K562 (cell line): Measurements from ENCODE around the gene COASY. TPM values are rescaled to one million over a fixed set of nuclear protein-coding genes. Genes with fewer than 3 reads are reported as not detected.
A peak's percentile ranks its signal among the peaks of the same experiment; 100 is the strongest.

Experiments used
- ATF7 ChIP-seq: fragments of 450-650 bp; IDR thresholded peaks from 2 replicates; pipeline ENCODE4 v1.7.1; 2014; ENCODE audit warnings: mild to moderate bottlenecking, moderate library complexity
- BCL6 ChIP-seq: fragments of 250-450 bp; sonication (Bioruptor Pico); IDR thresholded peaks from 2 replicates; pipeline ENCODE4 v1.4.0; 2020
- CBX3 ChIP-seq, 2 experiments: IDR thresholded peaks; 1 replicate in 1 of 2; 2 replicates in 1 of 2; pipeline ENCODE4 v1.6.1; 2012; ENCODE audit warnings: inconsistent platforms in 2 of 2, low read length in 2 of 2, borderline replicate concordance in 1 of 2, control low read depth in 1 of 2
- CREB1 ChIP-seq, 2 experiments: sonication (generic) in 1 of 2; formaldehyde crosslinking in 1 of 2; IDR thresholded peaks; 2 replicates each; pipeline versions ENCODE4 v1.6.1 to v1.8.0; 2012 to 2022; ENCODE audit warnings: inconsistent platforms in 1 of 2, mild to moderate bottlenecking in 1 of 2, missing genetic modification reagents in 1 of 2, moderate library complexity in 1 of 2
- CREBBP ChIP-seq: IDR thresholded peaks from one replicate; pipeline ENCODE4 v1.6.1; 2012; ENCODE audit warnings: low read depth, mild to moderate bottlenecking, control low read depth, inconsistent platforms, low read length
- FOXP1 ChIP-seq: sonication (generic); formaldehyde crosslinking; IDR thresholded peaks from 2 replicates; pipeline ENCODE4 v1.8.0; 2022; ENCODE audit warnings: mild to moderate bottlenecking, missing genetic modification reagents
- HDAC6 ChIP-seq: IDR thresholded peaks from 2 replicates; pipeline ENCODE4 v1.6.1; 2012; ENCODE audit warnings: low read depth, mild to moderate bottlenecking, control low read depth, inconsistent platforms, low read length, moderate library complexity
- HDAC8 ChIP-seq: fragments of 450-650 bp; IDR thresholded peaks from 2 replicates; pipeline ENCODE4 v1.6.1; 2016; ENCODE audit warnings: mild to moderate bottlenecking, missing genetic modification characterization, moderate library complexity, missing compliant biosample characterization
- MCM7 ChIP-seq, 2 experiments: fragments of 450-650 bp; IDR thresholded peaks; 2 replicates each; pipeline ENCODE4 v1.6.1; 2016 to 2018
- POLR2A ChIP-seq: fragments of 450-650 bp; conservative IDR thresholded peaks from 2 replicates; pipeline ENCODE4 v1.6.1; 2016
- TCFL5 ChIP-seq: fragments of 250-450 bp; sonication (Bioruptor Pico); conservative IDR thresholded peaks from 2 replicates; pipeline ENCODE4 v1.6.1; 2021; ENCODE audit warnings: mild to moderate bottlenecking, moderate library complexity, matching md5 sums
- ZNF324 ChIP-seq: fragments of 250-450 bp; sonication (Bioruptor Pico); IDR thresholded peaks from 2 replicates; pipeline ENCODE4 v1.4.0; 2020; ENCODE audit warnings: mild to moderate bottlenecking
- ZNF699 ChIP-seq: fragments of 250-450 bp; sonication (Bioruptor Pico); IDR thresholded peaks from 2 replicates; pipeline ENCODE4 v1.8.0; 2021; ENCODE audit warnings: mild to moderate bottlenecking, moderate library complexity; ENCODE audit not compliant: insufficient replicate concordance
- polyA plus RNA-seq, 8 experiments: library from polyadenylated mRNA; depleted of rRNA in 4 of 8; stranded (reverse) in 5 of 8; unstranded in 3 of 8; fragments of >200 nt; fragmentation: Nextera tagmentation in 2 of 8; fragmentation: Illumina TruSeq in 1 of 8; extraction: Ambion mirVana in 2 of 8; extraction: Trizol in 1 of 8; gene quantifications; 2 replicates each; pipeline versions ENCODE4 v1.2.1 to v1.2.3, GENCODE V29; 2011 to 2014; ENCODE audit warnings: inconsistent platforms in 1 of 8, missing spikeins in 1 of 8
- total RNA-seq, 7 experiments: library from RNA; depleted of rRNA in 6 of 7; stranded (reverse); fragments of >200 nt in 6 of 7; fragmentation: Illumina TruSeq in 2 of 7; extraction: Trizol in 2 of 7; gene quantifications; 2 replicates each; pipeline versions ENCODE4 v1.2.1 to v1.2.3, GENCODE V29; 2011 to 2021; ENCODE audit warnings: low replicate concordance in 1 of 7
- TF ChIP-seq, protein P1 (sequence below): fragments of 250-450 bp; sonication (Bioruptor Pico); IDR thresholded peaks from 2 replicates; pipeline ENCODE4 v1.8.0; 2021; ENCODE audit warnings: mild to moderate bottlenecking, moderate library complexity
- TF ChIP-seq, protein P2 (sequence below): fragments of 200-600 bp; sonication (generic); IDR thresholded peaks from one replicate; pipeline ENCODE4 v1.6.1; 2012; ENCODE audit warnings: mild to moderate bottlenecking, low read depth, low read length, inconsistent platforms
- TF ChIP-seq, protein P3 (sequence below): fragments of 450-650 bp; IDR thresholded peaks from 2 replicates; pipeline ENCODE4 v1.6.1; 2017; ENCODE audit warnings: mild to moderate bottlenecking, moderate library complexity

The COASY gene
- total and polyA plus RNA-seq, 9 of the 15 experiments (the other 6 are each of a cell fraction or from before 2014, with no cell fraction given) = 25.4 to 175 (median 62.3) TPM

DNA sequence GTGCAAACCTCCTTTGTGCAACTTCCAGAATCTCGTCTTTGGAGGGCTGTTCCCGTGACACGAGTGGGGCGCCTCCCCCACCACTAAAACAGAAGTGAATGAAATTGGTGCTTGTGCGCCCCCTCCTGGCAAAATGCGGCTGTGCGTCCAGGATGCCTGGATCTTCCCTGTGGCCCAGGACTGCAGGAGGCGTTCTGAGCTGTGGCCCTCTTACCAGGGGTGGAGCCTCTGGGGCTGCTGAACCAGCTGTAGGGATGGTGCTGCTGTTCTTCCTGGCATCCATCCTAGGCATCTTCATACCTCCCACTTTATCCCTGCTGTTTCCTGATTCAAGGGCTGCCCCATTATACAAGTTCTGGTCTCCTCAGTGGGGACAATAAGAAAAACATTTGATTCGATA is 44.4 kb upstream of the COASY start (continued):
- TF ChIP-seq, protein P1, sequence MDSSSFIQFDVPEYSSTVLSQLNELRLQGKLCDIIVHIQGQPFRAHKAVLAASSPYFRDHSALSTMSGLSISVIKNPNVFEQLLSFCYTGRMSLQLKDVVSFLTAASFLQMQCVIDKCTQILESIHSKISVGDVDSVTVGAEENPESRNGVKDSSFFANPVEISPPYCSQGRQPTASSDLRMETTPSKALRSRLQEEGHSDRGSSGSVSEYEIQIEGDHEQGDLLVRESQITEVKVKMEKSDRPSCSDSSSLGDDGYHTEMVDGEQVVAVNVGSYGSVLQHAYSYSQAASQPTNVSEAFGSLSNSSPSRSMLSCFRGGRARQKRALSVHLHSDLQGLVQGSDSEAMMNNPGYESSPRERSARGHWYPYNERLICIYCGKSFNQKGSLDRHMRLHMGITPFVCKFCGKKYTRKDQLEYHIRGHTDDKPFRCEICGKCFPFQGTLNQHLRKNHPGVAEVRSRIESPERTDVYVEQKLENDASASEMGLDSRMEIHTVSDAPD (CRISPR knock-in tag) = no peak
- TF ChIP-seq ATF7 (peak; percentile 53; the same call in 1 of the 2 replicates), MCM7 (IDR thresholded peaks at IDR 0.05) (no peak), ZNF324 (CRISPR knock-in tag) (no peak), POLR2A (no peak), FOXP1 (CRISPR knock-in tag) (no peak), HDAC8 (tag) (no peak), TCFL5 (CRISPR knock-in tag) (no peak), CBX3 (IDR thresholded peaks at IDR 0.05; ENCODE audit: borderline replicate concordance in 1 of 2, low read length in 2 of 2) (peak in 1 of 2 experiments; percentile 51; a peak in 1 of 3 replicates), HDAC6 (no peak), ZNF699 (CRISPR knock-in tag) (no peak), BCL6 (CRISPR knock-in tag) (no peak), CREBBP (no peak), CREB1 (IDR thresholded peaks at IDR 0.05) (no peak), CREB1 (CRISPR knock-in tag; IDR thresholded peaks at IDR 0.05) (no peak; the same call in 1 of the 2 replicates)
- TF ChIP-seq, protein P2, sequence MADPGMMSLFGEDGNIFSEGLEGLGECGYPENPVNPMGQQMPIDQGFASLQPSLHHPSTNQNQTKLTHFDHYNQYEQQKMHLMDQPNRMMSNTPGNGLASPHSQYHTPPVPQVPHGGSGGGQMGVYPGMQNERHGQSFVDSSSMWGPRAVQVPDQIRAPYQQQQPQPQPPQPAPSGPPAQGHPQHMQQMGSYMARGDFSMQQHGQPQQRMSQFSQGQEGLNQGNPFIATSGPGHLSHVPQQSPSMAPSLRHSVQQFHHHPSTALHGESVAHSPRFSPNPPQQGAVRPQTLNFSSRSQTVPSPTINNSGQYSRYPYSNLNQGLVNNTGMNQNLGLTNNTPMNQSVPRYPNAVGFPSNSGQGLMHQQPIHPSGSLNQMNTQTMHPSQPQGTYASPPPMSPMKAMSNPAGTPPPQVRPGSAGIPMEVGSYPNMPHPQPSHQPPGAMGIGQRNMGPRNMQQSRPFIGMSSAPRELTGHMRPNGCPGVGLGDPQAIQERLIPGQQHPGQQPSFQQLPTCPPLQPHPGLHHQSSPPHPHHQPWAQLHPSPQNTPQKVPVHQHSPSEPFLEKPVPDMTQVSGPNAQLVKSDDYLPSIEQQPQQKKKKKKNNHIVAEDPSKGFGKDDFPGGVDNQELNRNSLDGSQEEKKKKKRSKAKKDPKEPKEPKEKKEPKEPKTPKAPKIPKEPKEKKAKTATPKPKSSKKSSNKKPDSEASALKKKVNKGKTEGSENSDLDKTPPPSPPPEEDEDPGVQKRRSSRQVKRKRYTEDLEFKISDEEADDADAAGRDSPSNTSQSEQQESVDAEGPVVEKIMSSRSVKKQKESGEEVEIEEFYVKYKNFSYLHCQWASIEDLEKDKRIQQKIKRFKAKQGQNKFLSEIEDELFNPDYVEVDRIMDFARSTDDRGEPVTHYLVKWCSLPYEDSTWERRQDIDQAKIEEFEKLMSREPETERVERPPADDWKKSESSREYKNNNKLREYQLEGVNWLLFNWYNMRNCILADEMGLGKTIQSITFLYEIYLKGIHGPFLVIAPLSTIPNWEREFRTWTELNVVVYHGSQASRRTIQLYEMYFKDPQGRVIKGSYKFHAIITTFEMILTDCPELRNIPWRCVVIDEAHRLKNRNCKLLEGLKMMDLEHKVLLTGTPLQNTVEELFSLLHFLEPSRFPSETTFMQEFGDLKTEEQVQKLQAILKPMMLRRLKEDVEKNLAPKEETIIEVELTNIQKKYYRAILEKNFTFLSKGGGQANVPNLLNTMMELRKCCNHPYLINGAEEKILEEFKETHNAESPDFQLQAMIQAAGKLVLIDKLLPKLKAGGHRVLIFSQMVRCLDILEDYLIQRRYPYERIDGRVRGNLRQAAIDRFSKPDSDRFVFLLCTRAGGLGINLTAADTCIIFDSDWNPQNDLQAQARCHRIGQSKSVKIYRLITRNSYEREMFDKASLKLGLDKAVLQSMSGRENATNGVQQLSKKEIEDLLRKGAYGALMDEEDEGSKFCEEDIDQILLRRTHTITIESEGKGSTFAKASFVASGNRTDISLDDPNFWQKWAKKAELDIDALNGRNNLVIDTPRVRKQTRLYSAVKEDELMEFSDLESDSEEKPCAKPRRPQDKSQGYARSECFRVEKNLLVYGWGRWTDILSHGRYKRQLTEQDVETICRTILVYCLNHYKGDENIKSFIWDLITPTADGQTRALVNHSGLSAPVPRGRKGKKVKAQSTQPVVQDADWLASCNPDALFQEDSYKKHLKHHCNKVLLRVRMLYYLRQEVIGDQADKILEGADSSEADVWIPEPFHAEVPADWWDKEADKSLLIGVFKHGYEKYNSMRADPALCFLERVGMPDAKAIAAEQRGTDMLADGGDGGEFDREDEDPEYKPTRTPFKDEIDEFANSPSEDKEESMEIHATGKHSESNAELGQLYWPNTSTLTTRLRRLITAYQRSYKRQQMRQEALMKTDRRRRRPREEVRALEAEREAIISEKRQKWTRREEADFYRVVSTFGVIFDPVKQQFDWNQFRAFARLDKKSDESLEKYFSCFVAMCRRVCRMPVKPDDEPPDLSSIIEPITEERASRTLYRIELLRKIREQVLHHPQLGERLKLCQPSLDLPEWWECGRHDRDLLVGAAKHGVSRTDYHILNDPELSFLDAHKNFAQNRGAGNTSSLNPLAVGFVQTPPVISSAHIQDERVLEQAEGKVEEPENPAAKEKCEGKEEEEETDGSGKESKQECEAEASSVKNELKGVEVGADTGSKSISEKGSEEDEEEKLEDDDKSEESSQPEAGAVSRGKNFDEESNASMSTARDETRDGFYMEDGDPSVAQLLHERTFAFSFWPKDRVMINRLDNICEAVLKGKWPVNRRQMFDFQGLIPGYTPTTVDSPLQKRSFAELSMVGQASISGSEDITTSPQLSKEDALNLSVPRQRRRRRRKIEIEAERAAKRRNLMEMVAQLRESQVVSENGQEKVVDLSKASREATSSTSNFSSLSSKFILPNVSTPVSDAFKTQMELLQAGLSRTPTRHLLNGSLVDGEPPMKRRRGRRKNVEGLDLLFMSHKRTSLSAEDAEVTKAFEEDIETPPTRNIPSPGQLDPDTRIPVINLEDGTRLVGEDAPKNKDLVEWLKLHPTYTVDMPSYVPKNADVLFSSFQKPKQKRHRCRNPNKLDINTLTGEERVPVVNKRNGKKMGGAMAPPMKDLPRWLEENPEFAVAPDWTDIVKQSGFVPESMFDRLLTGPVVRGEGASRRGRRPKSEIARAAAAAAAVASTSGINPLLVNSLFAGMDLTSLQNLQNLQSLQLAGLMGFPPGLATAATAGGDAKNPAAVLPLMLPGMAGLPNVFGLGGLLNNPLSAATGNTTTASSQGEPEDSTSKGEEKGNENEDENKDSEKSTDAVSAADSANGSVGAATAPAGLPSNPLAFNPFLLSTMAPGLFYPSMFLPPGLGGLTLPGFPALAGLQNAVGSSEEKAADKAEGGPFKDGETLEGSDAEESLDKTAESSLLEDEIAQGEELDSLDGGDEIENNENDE = no peak
- TF ChIP-seq, protein P3, sequence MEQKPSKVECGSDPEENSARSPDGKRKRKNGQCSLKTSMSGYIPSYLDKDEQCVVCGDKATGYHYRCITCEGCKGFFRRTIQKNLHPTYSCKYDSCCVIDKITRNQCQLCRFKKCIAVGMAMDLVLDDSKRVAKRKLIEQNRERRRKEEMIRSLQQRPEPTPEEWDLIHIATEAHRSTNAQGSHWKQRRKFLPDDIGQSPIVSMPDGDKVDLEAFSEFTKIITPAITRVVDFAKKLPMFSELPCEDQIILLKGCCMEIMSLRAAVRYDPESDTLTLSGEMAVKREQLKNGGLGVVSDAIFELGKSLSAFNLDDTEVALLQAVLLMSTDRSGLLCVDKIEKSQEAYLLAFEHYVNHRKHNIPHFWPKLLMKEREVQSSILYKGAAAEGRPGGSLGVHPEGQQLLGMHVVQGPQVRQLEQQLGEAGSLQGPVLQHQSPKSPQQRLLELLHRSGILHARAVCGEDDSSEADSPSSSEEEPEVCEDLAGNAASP = no peak
